Liver (tissue), 9 donors: ENCODE results near the gene NHLRC3. TPM values are rescaled to one million over a fixed set of nuclear protein-coding genes. Genes with fewer than 3 reads are reported as not detected.

Source experiments
- DNase-seq: peaks from one replicate; pipeline ENCODE4 v3.0.0-alpha.2; 2017; ENCODE audit warnings: low spot score
- H3K27ac ChIP-seq, 2 donors: one replicate each; pipeline ENCODE4 v1.7.0; 2013; ENCODE audit warnings: inconsistent platforms in 2 of 2, low read length in 2 of 2, control low read depth in 1 of 2, low read depth in 1 of 2, mild to moderate bottlenecking in 1 of 2
- H3K27me3 ChIP-seq, 4 donors: one replicate each; pipeline versions ENCODE4 v1.6.1 to v1.7.0; 2013; ENCODE audit warnings: low read length in 3 of 4, inconsistent platforms in 1 of 4, mild to moderate bottlenecking in 1 of 4, moderate library complexity in 1 of 4; ENCODE audit not compliant: control insufficient read depth in 4 of 4, insufficient read depth in 4 of 4
- H3K36me3 ChIP-seq, 4 donors: one replicate each; pipeline versions ENCODE4 v1.6.1 to v1.7.0; 2013; ENCODE audit warnings: low read length in 3 of 4, mild to moderate bottlenecking in 3 of 4, low read depth in 1 of 4, moderate library complexity in 1 of 4; ENCODE audit not compliant: control insufficient read depth in 4 of 4, insufficient read depth in 3 of 4
- H3K4me1 ChIP-seq, 4 donors: one replicate each; pipeline versions ENCODE4 v1.6.1 to v1.7.0; 2013; ENCODE audit warnings: low read length in 3 of 4, mild to moderate bottlenecking in 3 of 4, moderate library complexity in 1 of 4; ENCODE audit not compliant: control insufficient read depth in 4 of 4, insufficient read depth in 4 of 4
- H3K4me3 ChIP-seq, 3 donors: one replicate each; pipeline versions ENCODE4 v1.6.1 to v1.7.0; 2013; ENCODE audit warnings: low read length in 3 of 3, control low read depth in 1 of 3, low read depth in 1 of 3, mild to moderate bottlenecking in 1 of 3
- H3K9ac ChIP-seq, 2 donors: one replicate each; pipeline ENCODE4 v1.7.0; 2013; ENCODE audit warnings: low read length in 2 of 2, mild to moderate bottlenecking in 2 of 2, moderate library complexity in 2 of 2, control low read depth in 1 of 2, low read depth in 1 of 2
- H3K9me3 ChIP-seq, 4 donors: one replicate each; pipeline versions ENCODE4 v1.6.1 to v1.7.0; 2013; ENCODE audit warnings: low read length in 3 of 4; ENCODE audit not compliant: control insufficient read depth in 4 of 4
- ATF3 ChIP-seq: IDR thresholded peaks from 2 replicates; pipeline ENCODE4 v1.6.1; 2016; ENCODE audit warnings: antibody characterized with exemption
- CTCF ChIP-seq: fragments of 150-350 bp; IDR thresholded peaks from 2 replicates; pipeline ENCODE4 v1.5.1; 2017; ENCODE audit warnings: improper control_type of control experiment, low read depth, low read length; ENCODE audit not compliant: missing input control
- EGR1 ChIP-seq, 2 donors: IDR thresholded peaks; 2 replicates each; pipeline ENCODE4 v1.6.1; 2016 to 2018; ENCODE audit warnings: antibody characterized with exemption in 2 of 2, low read depth in 2 of 2
- FOXA2 ChIP-seq: IDR thresholded peaks from 2 replicates; pipeline ENCODE4 v1.6.1; 2016; ENCODE audit warnings: antibody characterized with exemption
- GABPA ChIP-seq, 2 donors: IDR thresholded peaks in 1 of 2; conservative IDR thresholded peaks in 1 of 2; 2 replicates each; pipeline ENCODE4 v1.6.1; 2016; ENCODE audit warnings: antibody characterized with exemption in 2 of 2, mild to moderate bottlenecking in 1 of 2, moderate library complexity in 1 of 2
- HNF4A ChIP-seq, 2 donors: conservative IDR thresholded peaks; 2 replicates each; pipeline ENCODE4 v1.6.1; 2016; ENCODE audit warnings: antibody characterized with exemption in 2 of 2, mild to moderate bottlenecking in 2 of 2
- HNF4G ChIP-seq: IDR thresholded peaks from 2 replicates; pipeline ENCODE4 v1.6.1; 2016; ENCODE audit warnings: antibody characterized with exemption
- JUND ChIP-seq, 2 donors: IDR thresholded peaks; 2 replicates each; pipeline ENCODE4 v1.6.1; 2016; ENCODE audit warnings: antibody characterized with exemption in 2 of 2
- NR2F2 ChIP-seq: IDR thresholded peaks from 2 replicates; pipeline ENCODE4 v1.6.1; 2016; ENCODE audit warnings: antibody characterized with exemption
- RAD21 ChIP-seq, 2 donors: IDR thresholded peaks; 2 replicates each; pipeline ENCODE4 v1.6.1; 2016; ENCODE audit warnings: antibody characterized with exemption in 2 of 2, mild to moderate bottlenecking in 2 of 2
- REST ChIP-seq: IDR thresholded peaks from 2 replicates; pipeline ENCODE4 v1.6.1; 2016; ENCODE audit warnings: antibody characterized with exemption, mild to moderate bottlenecking
- RXRA ChIP-seq, 2 donors: IDR thresholded peaks; 2 replicates each; pipeline ENCODE4 v1.6.1; 2017 to 2018; ENCODE audit warnings: antibody characterized with exemption in 2 of 2, mild to moderate bottlenecking in 1 of 2
- SP1 ChIP-seq: IDR thresholded peaks from 2 replicates; pipeline ENCODE4 v1.6.1; 2018; ENCODE audit warnings: antibody characterized with exemption, mild to moderate bottlenecking
- YY1 ChIP-seq: IDR thresholded peaks from 2 replicates; pipeline ENCODE4 v1.6.1; 2016; ENCODE audit warnings: antibody characterized with exemption, mild to moderate bottlenecking
- WGBS: extraction: QIAGEN DNeasy Blood & Tissue Kit; methylation state at CpG from one replicate; pipeline ENCODE4 v1.1.7; 2013; 5-methylcytosine and 5-hydroxymethylcytosine counted together
- polyA plus RNA-seq, 2 donors: library from polyadenylated mRNA; stranded (reverse) in 1 of 2; unstranded in 1 of 2; fragments of 200-250 nt in 1 of 2; fragments of >200 nt in 1 of 2; fragmentation: Nextera tagmentation in 1 of 2; extraction: Ambion mirVana in 1 of 2; gene quantifications; one replicate each; pipeline versions ENCODE4 v1.2.1 to v1.2.3, GENCODE V29; 2013 to 2015
- total RNA-seq, 2 donors: library from RNA; depleted of rRNA; stranded (reverse); fragments of >200 nt; gene quantifications; one replicate each; pipeline ENCODE4 v1.2.3, GENCODE V29; 2014
- donor health status: healthy.
- donor health status: healthy.
- donor health status: healthy.
- donor health status: healthy.
- donor health status: healthy.

The NHLRC3 gene
- total and polyA plus RNA-seq, 4 donors: 8.4 to 16.2 (median 12.7) TPM

GRCh38 chr13:39052944-39053343 is 14.7 kb downstream of the NHLRC3 start:
- Histone ChIP-seq H3K4me1 (no peaks in the 10 kb centered on the region), H3K36me3 (peaks cover 0 to 11% (median 7%) of the 10 kb centered on the region in 4 donors), H3K27ac (no peak overlapping the region), H3K4me3 (no peak overlapping the region), H3K27me3 (no peaks in the 10 kb centered on the region), H3K9ac (no peak overlapping the region), H3K9me3 (no peaks in the 10 kb centered on the region)
- DNase-seq: no peak
- TF ChIP-seq ATF3 (no peak), EGR1 (IDR thresholded peaks at IDR 0.05; ENCODE audit: low read depth in 2 of 2) (no peak), GABPA (IDR thresholded peaks at IDR 0.05 in 1 of 2, conservative IDR thresholded peaks at IDR 0.05 in 1 of 2) (no peak), REST (no peak), FOXA2 (no peak), RXRA (IDR thresholded peaks at IDR 0.05) (no peak), RAD21 (IDR thresholded peaks at IDR 0.05) (no peak), YY1 (no peak), NR2F2 (no peak), SP1 (no peak), CTCF (no peak), HNF4A (conservative IDR thresholded peaks at IDR 0.05) (no peak), JUND (IDR thresholded peaks at IDR 0.05) (no peak), HNF4G (no peak)
- 85% methylated on average over 6 of the region's 6 CpGs for WGBS

GRCh38 chr13:39054112-39054511 is 15.9 kb downstream of the NHLRC3 start:
- WGBS: 90% methylated on average over 3 of the region's 3 CpGs

More at GRCh38 chr13:39054112-39054511, 15.9 kb downstream of the NHLRC3 start:
- H3K36me3 ChIP-seq: peaks cover 0 to 9% (median 3%) of the 10 kb centered on the region in 4 donors
- no peak overlapping the region for H3K4me3 ChIP-seq
- DNase-seq: no peak
- H3K9me3 ChIP-seq: no peaks in the 10 kb centered on the region
- H3K27me3 ChIP-seq: no peaks in the 10 kb centered on the region
- no peaks in the 10 kb centered on the region for H3K4me1 ChIP-seq
- H3K9ac ChIP-seq: no peak overlapping the region
- TF ChIP-seq EGR1 (IDR thresholded peaks at IDR 0.05; ENCODE audit: low read depth in 2 of 2) (no peak), FOXA2 (no peak), REST (no peak), HNF4A (conservative IDR thresholded peaks at IDR 0.05) (no peak), RAD21 (IDR thresholded peaks at IDR 0.05) (no peak)
- H3K27ac ChIP-seq: no peak overlapping the region
